Inferior parietal cortex (tissue), 1 donor: ENCODE results near the gene AMMECR1.
"Not testable (repeated sequence)": the region's sequence is repeated elsewhere in the genome, so short reads cannot be mapped to it uniquely, and the experiment has no call there.

ENCODE experiments used
- DNase-seq: peaks from one replicate; pipeline ENCODE4 v3.0.0-alpha.2; 2016; ENCODE audit errors: extremely low spot score

The AMMECR1 gene

GRCh38 chrX:110170029-110170428 is 147.9 kb downstream of the AMMECR1 start:
- no peak for DNase-seq

GRCh38 chrX:110168585-110168984 is 149.3 kb downstream of the AMMECR1 start:
- DNase-seq, result peak; percentile 17

- no peak for DNase-seq
Observed at GRCh38 chrX:110167952-110168451, 149.9 kb downstream of the AMMECR1 start.

GRCh38 chrX:110163488-110163887 is 154.4 kb downstream of the AMMECR1 start:
- no peak for DNase-seq

- no peak for DNase-seq
Observed at GRCh38 chrX:110162867-110163266, 155.0 kb downstream of the AMMECR1 start.

- no peak for DNase-seq
Observed at GRCh38 chrX:110162131-110162530, 155.8 kb downstream of the AMMECR1 start.

GRCh38 chrX:110161361-110161686 is 156.6 kb downstream of the AMMECR1 start:
- no peak for DNase-seq

- DNase-seq, result no peak
Observed at GRCh38 chrX:110159865-110160264, 158.0 kb downstream of the AMMECR1 start.

- no peak for DNase-seq
Observed at GRCh38 chrX:110159235-110159634, 158.7 kb downstream of the AMMECR1 start.

- no peak for DNase-seq
Observed at GRCh38 chrX:110157444-110157843, 160.4 kb downstream of the AMMECR1 start.

GRCh38 chrX:110156167-110156754 is 161.6 kb downstream of the AMMECR1 start:
- DNase-seq, result no peak

- DNase-seq, result no peak
Observed at GRCh38 chrX:110155759-110156158, 162.1 kb downstream of the AMMECR1 start.

GRCh38 chrX:110154328-110154727 is 163.6 kb downstream of the AMMECR1 start:
- DNase-seq, result not testable (repeated sequence)

GRCh38 chrX:110153896-110154295 is 164.0 kb downstream of the AMMECR1 start:
- no peak for DNase-seq

GRCh38 chrX:110153244-110153643 is 164.6 kb downstream of the AMMECR1 start:
- DNase-seq, result no peak

GRCh38 chrX:110146521-110146920 is 171.4 kb downstream of the AMMECR1 start:
- peak; percentile 71 for DNase-seq

- DNase-seq, result peak; percentile 36
Observed at GRCh38 chrX:110145854-110146253, 172.0 kb downstream of the AMMECR1 start.

- DNase-seq, result no peak
Observed at GRCh38 chrX:110145311-110145710, 172.6 kb downstream of the AMMECR1 start.
